SK-N-SH treated with all-trans-retinoic acid at 6 μM for 48 hours (cell line): ENCODE measurements around the gene ADK.

Experiments
- ATAC-seq: fragments of 200-7000 bp; cut with Tn5 transposase; 3 replicates; pipeline ENCODE4 v1.9.1; 2020; ENCODE audit warnings: mild to moderate bottlenecking, moderate library complexity
- ARNTL ChIP-seq: fragments of 450-650 bp; formaldehyde crosslinking; IDR thresholded peaks from 2 replicates; pipeline ENCODE4 v1.5.0; 2020; ENCODE audit warnings: low read depth, mild to moderate bottlenecking, moderate library complexity, borderline replicate concordance
- BACH2 ChIP-seq: fragments of 250-450 bp; sonication (Bioruptor Pico); IDR thresholded peaks from 2 replicates; pipeline ENCODE4 v1.9.0; 2021; ENCODE audit warnings: mild to moderate bottlenecking, borderline replicate concordance
- CREB5 ChIP-seq: fragments of 250-450 bp; sonication (Bioruptor Pico); IDR thresholded peaks from 2 replicates; pipeline ENCODE4 v1.5.1; 2020; ENCODE audit warnings: low read depth, mild to moderate bottlenecking, moderate library complexity
- CSDC2 ChIP-seq: fragments of 250-450 bp; sonication (Bioruptor Pico); IDR thresholded peaks from 2 replicates; pipeline ENCODE4 v1.5.0; 2020; ENCODE audit warnings: mild to moderate bottlenecking, moderate library complexity
- CSRNP3 ChIP-seq: fragments of 250-450 bp; sonication (Bioruptor Pico); IDR thresholded peaks from 2 replicates; pipeline ENCODE4 v1.5.1; 2021; ENCODE audit warnings: mild to moderate bottlenecking, moderate library complexity
- ESRRG ChIP-seq: fragments of 250-450 bp; sonication (Bioruptor Pico); IDR thresholded peaks from 2 replicates; pipeline ENCODE4 v1.6.1; 2021; ENCODE audit warnings: mild to moderate bottlenecking
- GLIS3 ChIP-seq: fragments of 250-450 bp; sonication (Bioruptor Pico); IDR thresholded peaks from 2 replicates; pipeline ENCODE4 v1.5.0; 2020; ENCODE audit warnings: mild to moderate bottlenecking, moderate library complexity
- ISL1 ChIP-seq: fragments of 250-450 bp; sonication (Bioruptor Pico); IDR thresholded peaks from 2 replicates; pipeline ENCODE4 v2.1.2; 2022; ENCODE audit warnings: mild to moderate bottlenecking, moderate library complexity
- POU6F1 ChIP-seq: fragments of 250-450 bp; sonication (Bioruptor Pico); IDR thresholded peaks from 2 replicates; pipeline ENCODE4 v1.8.0; 2021; ENCODE audit warnings: low read depth, mild to moderate bottlenecking, moderate library complexity, borderline replicate concordance
- PPARA ChIP-seq: fragments of 250-450 bp; sonication (Bioruptor Pico); IDR thresholded peaks from 2 replicates; pipeline ENCODE4 v1.5.0; 2020; ENCODE audit warnings: mild to moderate bottlenecking, borderline replicate concordance
- RARB ChIP-seq: fragments of 250-450 bp; sonication (Bioruptor Pico); IDR thresholded peaks from 2 replicates; pipeline ENCODE4 v1.8.0; 2021; ENCODE audit warnings: mild to moderate bottlenecking, moderate library complexity
- SNAI2 ChIP-seq: fragments of 250-450 bp; sonication (Bioruptor Pico); IDR thresholded peaks from 2 replicates; pipeline ENCODE4 v1.5.0; 2020; ENCODE audit warnings: mild to moderate bottlenecking, moderate library complexity
- TCF4 ChIP-seq: fragments of 250-450 bp; sonication (Bioruptor Pico); IDR thresholded peaks from 2 replicates; pipeline ENCODE4 v1.8.0; 2021; ENCODE audit warnings: mild to moderate bottlenecking, moderate library complexity, borderline replicate concordance
- TOX ChIP-seq: fragments of 250-450 bp; sonication (Bioruptor Pico); IDR thresholded peaks from 2 replicates; pipeline ENCODE4 v1.8.0; 2021; ENCODE audit warnings: mild to moderate bottlenecking, moderate library complexity, borderline replicate concordance
- TSHZ2 ChIP-seq: fragments of 250-450 bp; sonication (Bioruptor Pico); IDR thresholded peaks from 2 replicates; pipeline ENCODE4 v1.5.0; 2020; ENCODE audit warnings: mild to moderate bottlenecking, moderate library complexity
- ZC3H10 ChIP-seq: fragments of 250-450 bp; sonication (Bioruptor Pico); IDR thresholded peaks from 2 replicates; pipeline ENCODE4 v1.5.1; 2021; ENCODE audit warnings: mild to moderate bottlenecking, moderate library complexity
- ZFP3 ChIP-seq: fragments of 250-450 bp; sonication (Bioruptor Pico); IDR thresholded peaks from 2 replicates; pipeline ENCODE4 v1.5.0; 2020; ENCODE audit warnings: mild to moderate bottlenecking, moderate library complexity
- ZFP30 ChIP-seq: fragments of 450-650 bp; formaldehyde crosslinking; IDR thresholded peaks from 2 replicates; pipeline ENCODE4 v1.5.0; 2022; ENCODE audit warnings: mild to moderate bottlenecking, moderate library complexity
- ZNF565 ChIP-seq: fragments of 450-650 bp; formaldehyde crosslinking; conservative IDR thresholded peaks from 2 replicates; pipeline ENCODE4 v1.5.0; 2020; ENCODE audit warnings: low read depth, mild to moderate bottlenecking, moderate library complexity
- ZNF70 ChIP-seq: fragments of 450-650 bp; formaldehyde crosslinking; IDR thresholded peaks from 2 replicates; pipeline ENCODE4 v1.5.0; 2020; ENCODE audit warnings: mild to moderate bottlenecking, moderate library complexity
- ZNF8 ChIP-seq: fragments of 450-650 bp; formaldehyde crosslinking; IDR thresholded peaks from 2 replicates; pipeline ENCODE4 v1.5.0; 2020; ENCODE audit warnings: mild to moderate bottlenecking, moderate library complexity

Gene ADK

GRCh38 chr10:74658511-74658910 is 507.5 kb downstream of the ADK start (continued):
- TF ChIP-seq ZNF8 (CRISPR knock-in tag) (no peak), GLIS3 (CRISPR knock-in tag) (no peak)
- TF ChIP-seq, all 23 proteins: peak for 0

GRCh38 chr10:74662635-74663034 is 511.6 kb downstream of the ADK start:
- no peak for ATAC-seq

GRCh38 chr10:74669210-74669609 is 518.2 kb downstream of the ADK start:
- TF ChIP-seq TCF4 (peak; percentile 54; the same call in 1 of the 2 replicates), ISL1 (0 out of 2 replicates have a peak, but pooled peaks have one; percentile 24), RARB (no peak), ZFP30 (CRISPR knock-in tag) (no peak)
- ATAC-seq, result peak; percentile 85

More at GRCh38 chr10:74662635-74663034, 511.6 kb downstream of the ADK start:
- TF ChIP-seq TCF4 (no peak), POU6F1 (CRISPR knock-in tag) (no peak), CSRNP3 (CRISPR knock-in tag) (no peak), SNAI2 (CRISPR knock-in tag) (no peak)

GRCh38 chr10:74671716-74672115 is 520.7 kb downstream of the ADK start:
- ATAC-seq, result no peak
- no peak for TF ChIP-seq CSDC2 (CRISPR knock-in tag)

GRCh38 chr10:74672430-74673165 is 521.6 kb downstream of the ADK start:
- TF ChIP-seq GLIS3 (CRISPR knock-in tag), result no peak
- TF ChIP-seq TSHZ2 (CRISPR knock-in tag), result no peak
- no peak for TF ChIP-seq TOX (CRISPR knock-in tag)
- ATAC-seq, result no peak

GRCh38 chr10:74674927-74675326 is 523.9 kb downstream of the ADK start:
- TF ChIP-seq CSRNP3 (CRISPR knock-in tag) (no peak), ZFP3 (CRISPR knock-in tag) (no peak), BACH2 (CRISPR knock-in tag) (no peak)
- ATAC-seq, result no peak

GRCh38 chr10:74675484-74675883 is 524.5 kb downstream of the ADK start:
- TF ChIP-seq ZNF565 (no peak), SNAI2 (CRISPR knock-in tag) (no peak), ZNF70 (CRISPR knock-in tag) (no peak), ESRRG (CRISPR knock-in tag) (no peak), CREB5 (CRISPR knock-in tag) (no peak), CSDC2 (CRISPR knock-in tag) (no peak), ISL1 (no peak), ARNTL (CRISPR knock-in tag) (no peak), GLIS3 (CRISPR knock-in tag) (no peak), ZNF8 (CRISPR knock-in tag) (no peak), TOX (CRISPR knock-in tag) (no peak), PPARA (CRISPR knock-in tag) (no peak), ZC3H10 (CRISPR knock-in tag) (no peak)
- ATAC-seq, result no peak
